VCaP (cell line): ENCODE data around the gene ATIC.

Experiments
- H3K27ac ChIP-seq: fragments of 450-650 bp; 2 replicates; pipeline ENCODE4 v1.5.1; 2017
- CTCF ChIP-seq: fragments of 450-650 bp; conservative IDR thresholded peaks from 2 replicates; pipeline ENCODE4 v1.5.1; 2017; ENCODE audit warnings: mild to moderate bottlenecking, moderate library complexity

Gene ATIC

GRCh38 chr2:215311625-215312396 lies at the start of gene ATIC:
Gene ATIC (plus strand): TSS chr2:215312059. CDS start chr2:215312143, 84 bp downstream.
- TF ChIP-seq CTCF, result no peak
- H3K27ac ChIP-seq, result peak within 1 kb of the TSS; percentile 85

DNA sequence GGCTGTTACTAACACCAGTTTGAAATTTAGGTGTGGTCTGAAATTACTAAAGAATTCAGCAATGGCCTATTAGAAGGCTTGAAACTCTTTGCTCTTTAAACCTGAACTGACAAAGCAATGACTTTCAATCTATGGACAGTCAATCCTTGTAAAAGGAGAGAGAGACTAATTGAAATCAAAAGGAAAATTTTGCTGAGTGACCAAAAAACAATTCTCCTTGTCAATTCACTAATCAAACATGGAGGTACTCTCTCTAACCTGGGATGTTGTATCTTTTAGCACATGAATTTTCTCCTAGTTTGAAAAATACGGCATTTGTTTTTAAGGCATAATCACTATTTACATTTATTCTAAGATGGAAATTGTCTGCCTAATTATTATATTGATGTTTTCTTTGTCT lies 49.6 kb upstream of the ATIC start:
- no peak for TF ChIP-seq CTCF
- H3K27ac ChIP-seq, result no peak overlapping the region

GRCh38 chr2:215262741-215263362 lies 49.0 kb upstream of the ATIC start:
- TF ChIP-seq CTCF, result no peak
- H3K27ac ChIP-seq, result no peak overlapping the region

DNA sequence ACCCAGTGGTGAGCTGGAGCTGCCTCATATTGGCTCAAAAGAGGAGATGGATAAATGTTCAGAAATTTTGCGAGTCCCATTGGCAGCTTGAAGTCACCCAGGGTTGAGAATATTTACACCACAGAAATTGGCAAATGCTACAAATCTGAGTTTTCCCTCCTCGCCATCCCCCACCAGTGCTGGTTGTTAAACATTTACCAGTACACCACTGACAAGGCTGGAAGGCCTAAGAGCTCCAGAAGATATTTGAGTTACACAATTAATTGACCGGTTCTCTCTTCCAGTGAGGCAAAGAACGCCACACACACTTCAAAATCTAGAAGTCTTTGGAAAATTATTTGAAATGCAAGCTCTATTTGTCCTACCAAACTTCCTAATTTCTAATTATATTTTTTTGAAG lies 47.5 kb upstream of the ATIC start:
- no peak overlapping the region for H3K27ac ChIP-seq
- TF ChIP-seq CTCF, result no peak

GRCh38 chr2:215269397-215270117 lies 42.3 kb upstream of the ATIC start:
- peak; percentile 90 for TF ChIP-seq CTCF
- peak overlapping the region; percentile 67 for H3K27ac ChIP-seq

DNA sequence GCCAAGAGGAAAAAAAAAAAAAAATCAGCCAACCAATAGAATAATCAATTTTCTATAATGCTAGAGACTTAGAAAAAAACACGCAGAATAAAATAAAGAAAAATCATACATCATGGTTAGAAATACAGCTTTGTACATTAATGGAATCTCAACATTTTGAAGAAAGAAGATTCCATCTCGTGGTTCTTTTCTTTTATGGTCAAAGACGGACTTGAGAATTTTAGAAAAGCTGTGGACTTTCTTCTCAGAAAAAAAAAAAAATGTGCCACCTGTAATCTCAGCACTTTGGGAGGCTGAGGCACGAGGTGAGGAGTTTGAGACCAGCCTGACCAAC lies 41.8 kb upstream of the ATIC start:
- peak overlapping the region; percentile 67; the same call in 1 of the 2 replicates for H3K27ac ChIP-seq

More for the DNA sequence above, 41.8 kb upstream of the ATIC start:
- peak; percentile 53 for TF ChIP-seq CTCF
